Vagina (tissue), 2 donors: ENCODE results near the gene ERGIC1. TPM values are rescaled to one million over a fixed set of nuclear protein-coding genes. Genes with fewer than 3 reads are reported as not detected.

Experiments used
- DNase-seq, 2 donors: peaks; one replicate each; pipeline ENCODE4 v3.0.0-alpha.2; 2017; ENCODE audit errors: extremely low spot score in 2 of 2
- H3K27ac ChIP-seq: fragments of 200-600 bp; sonication (generic); one replicate; pipeline ENCODE4 v1.5.1; 2019
- H3K27me3 ChIP-seq: fragments of 200-600 bp; sonication (generic); one replicate; pipeline ENCODE4 v1.5.1; 2019
- H3K36me3 ChIP-seq, 2 donors: fragments of 200-600 bp; sonication (generic); one replicate each; pipeline ENCODE4 v1.5.1; 2017 to 2019
- H3K4me1 ChIP-seq: fragments of 200-600 bp; sonication (generic); one replicate; pipeline ENCODE4 v1.5.1; 2019
- H3K4me3 ChIP-seq, 2 donors: fragments of 200-600 bp; sonication (generic); 1 replicate in 1 of 2; 2 replicates in 1 of 2; pipeline ENCODE4 v1.5.1; 2016 to 2019
- H3K9me3 ChIP-seq: fragments of 200-600 bp; sonication (generic); one replicate; pipeline ENCODE4 v1.5.1; 2019
- POLR2A ChIP-seq, 2 donors: fragments of 450-650 bp; IDR thresholded peaks; one replicate each; pipeline ENCODE4 v1.6.1; 2017; ENCODE audit warnings: antibody characterized with exemption in 2 of 2, mild to moderate bottlenecking in 2 of 2, moderate library complexity in 2 of 2
- POLR2AphosphoS5 ChIP-seq, 2 donors: sonication (generic); formaldehyde crosslinking; IDR thresholded peaks; one replicate each; pipeline ENCODE4 v1.9.0; 2017; ENCODE audit warnings: antibody characterized with exemption in 2 of 2, mild to moderate bottlenecking in 2 of 2, low read depth in 1 of 2; ENCODE audit not compliant: insufficient read depth in 1 of 2
- intact Hi-C: fragments of 100-400 bp; cut with DNase I; formaldehyde crosslinking; loops from one replicate; pipeline ENCODE4 v1.15.1; 2023
- total RNA-seq: library from RNA; depleted of rRNA; stranded (reverse); fragments of >200 nt; gene quantifications from one replicate; pipeline ENCODE4 v1.2.3, GENCODE V29; 2016
- TF ChIP-seq, protein P1 (sequence below), 3 experiments: fragments of 450-650 bp in 2 of 3; fragments of 200-600 bp in 1 of 3; sonication (generic) in 1 of 3; IDR thresholded peaks; one replicate each; pipeline ENCODE4 v1.5.1; 2017 to 2019; ENCODE audit warnings: antibody characterized with exemption in 3 of 3, mild to moderate bottlenecking in 2 of 3, moderate library complexity in 2 of 3

Gene ERGIC1
- total RNA-seq, 1 donor from 2014 or later: 97.2 TPM

DNA sequence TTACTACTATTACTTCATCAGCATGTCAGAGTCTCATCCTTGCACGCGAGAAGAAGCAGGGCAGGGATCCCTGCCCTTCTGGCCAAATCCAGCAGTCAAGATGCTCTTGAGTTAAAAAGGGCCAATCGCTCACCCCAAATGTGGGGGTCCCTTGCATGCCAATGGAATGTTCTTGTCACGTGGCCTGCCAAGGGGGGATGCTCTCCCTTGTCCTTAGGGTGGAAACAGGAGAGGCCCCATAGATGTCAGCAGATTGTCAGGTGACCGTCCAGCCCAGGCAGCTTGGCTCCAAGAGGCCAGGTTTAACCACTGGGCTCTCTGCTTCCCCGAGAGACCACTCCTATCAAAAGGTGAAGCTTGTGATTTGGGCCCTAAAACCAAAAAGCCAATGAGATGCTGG is 37.7 kb upstream of the ERGIC1 start:
- no peaks in the 10 kb centered on the region for H3K27me3 ChIP-seq
- peak overlapping the region; percentile 92 for H3K27ac ChIP-seq
- H3K4me3 ChIP-seq: no peak overlapping the region
- intact Hi-C loops: loop anchor here (5.0 kb wide), 1 partner anchor 76 kb away; no protein-coding TSS in a partner anchor
- no peak for TF ChIP-seq POLR2A (IDR thresholded peaks at IDR 0.05)
- TF ChIP-seq, protein P1, sequence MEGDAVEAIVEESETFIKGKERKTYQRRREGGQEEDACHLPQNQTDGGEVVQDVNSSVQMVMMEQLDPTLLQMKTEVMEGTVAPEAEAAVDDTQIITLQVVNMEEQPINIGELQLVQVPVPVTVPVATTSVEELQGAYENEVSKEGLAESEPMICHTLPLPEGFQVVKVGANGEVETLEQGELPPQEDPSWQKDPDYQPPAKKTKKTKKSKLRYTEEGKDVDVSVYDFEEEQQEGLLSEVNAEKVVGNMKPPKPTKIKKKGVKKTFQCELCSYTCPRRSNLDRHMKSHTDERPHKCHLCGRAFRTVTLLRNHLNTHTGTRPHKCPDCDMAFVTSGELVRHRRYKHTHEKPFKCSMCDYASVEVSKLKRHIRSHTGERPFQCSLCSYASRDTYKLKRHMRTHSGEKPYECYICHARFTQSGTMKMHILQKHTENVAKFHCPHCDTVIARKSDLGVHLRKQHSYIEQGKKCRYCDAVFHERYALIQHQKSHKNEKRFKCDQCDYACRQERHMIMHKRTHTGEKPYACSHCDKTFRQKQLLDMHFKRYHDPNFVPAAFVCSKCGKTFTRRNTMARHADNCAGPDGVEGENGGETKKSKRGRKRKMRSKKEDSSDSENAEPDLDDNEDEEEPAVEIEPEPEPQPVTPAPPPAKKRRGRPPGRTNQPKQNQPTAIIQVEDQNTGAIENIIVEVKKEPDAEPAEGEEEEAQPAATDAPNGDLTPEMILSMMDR (IDR thresholded peaks at IDR 0.05): no peak
- no peak for TF ChIP-seq POLR2AphosphoS5 (IDR thresholded peaks at IDR 0.05; ENCODE audit: insufficient read depth in 1 of 2, low read depth in 1 of 2)
- H3K9me3 ChIP-seq: no peaks in the 10 kb centered on the region
- H3K4me1 ChIP-seq: peaks cover 71% of the 10 kb centered on the region
- peak in 1 of 2 donors; percentile 89 for DNase-seq
- no peaks in the 10 kb centered on the region for H3K36me3 ChIP-seq

DNA sequence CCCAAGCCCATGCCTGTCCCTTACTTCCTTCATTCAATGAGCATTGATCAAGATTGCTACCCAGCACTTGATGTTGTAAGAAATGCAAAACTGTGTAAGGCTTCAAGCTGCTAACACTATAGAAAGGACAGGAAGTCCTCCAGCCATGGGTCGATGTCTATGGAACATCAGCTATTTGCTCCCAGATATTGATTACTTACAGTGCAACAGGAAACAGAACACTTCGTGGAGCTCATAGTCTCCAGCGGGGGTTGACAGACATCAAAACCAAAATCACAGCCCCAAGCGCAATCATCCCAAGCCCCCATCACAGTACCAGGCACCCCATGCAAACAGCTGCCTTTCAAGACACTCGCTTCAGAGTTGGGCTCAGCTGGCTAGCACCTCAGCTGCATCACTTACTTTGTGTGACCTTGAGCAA is 36.3 kb upstream of the ERGIC1 start:
- H3K4me3 ChIP-seq: no peak overlapping the region
- DNase-seq: no peak
- H3K36me3 ChIP-seq: no peaks in the 10 kb centered on the region
- H3K9me3 ChIP-seq: no peaks in the 10 kb centered on the region
- intact Hi-C loops: loop anchor here (5.0 kb wide), 1 partner anchor 75 kb away; no protein-coding TSS in a partner anchor
- peaks cover 71% of the 10 kb centered on the region for H3K4me1 ChIP-seq
- no peak for TF ChIP-seq POLR2AphosphoS5 (IDR thresholded peaks at IDR 0.05; ENCODE audit: insufficient read depth in 1 of 2, low read depth in 1 of 2)
- no peak for TF ChIP-seq POLR2A (IDR thresholded peaks at IDR 0.05)
- TF ChIP-seq, protein P1 (IDR thresholded peaks at IDR 0.05): no peak
- H3K27ac ChIP-seq: peak overlapping the region; percentile 92
- H3K27me3 ChIP-seq: no peaks in the 10 kb centered on the region

DNA sequence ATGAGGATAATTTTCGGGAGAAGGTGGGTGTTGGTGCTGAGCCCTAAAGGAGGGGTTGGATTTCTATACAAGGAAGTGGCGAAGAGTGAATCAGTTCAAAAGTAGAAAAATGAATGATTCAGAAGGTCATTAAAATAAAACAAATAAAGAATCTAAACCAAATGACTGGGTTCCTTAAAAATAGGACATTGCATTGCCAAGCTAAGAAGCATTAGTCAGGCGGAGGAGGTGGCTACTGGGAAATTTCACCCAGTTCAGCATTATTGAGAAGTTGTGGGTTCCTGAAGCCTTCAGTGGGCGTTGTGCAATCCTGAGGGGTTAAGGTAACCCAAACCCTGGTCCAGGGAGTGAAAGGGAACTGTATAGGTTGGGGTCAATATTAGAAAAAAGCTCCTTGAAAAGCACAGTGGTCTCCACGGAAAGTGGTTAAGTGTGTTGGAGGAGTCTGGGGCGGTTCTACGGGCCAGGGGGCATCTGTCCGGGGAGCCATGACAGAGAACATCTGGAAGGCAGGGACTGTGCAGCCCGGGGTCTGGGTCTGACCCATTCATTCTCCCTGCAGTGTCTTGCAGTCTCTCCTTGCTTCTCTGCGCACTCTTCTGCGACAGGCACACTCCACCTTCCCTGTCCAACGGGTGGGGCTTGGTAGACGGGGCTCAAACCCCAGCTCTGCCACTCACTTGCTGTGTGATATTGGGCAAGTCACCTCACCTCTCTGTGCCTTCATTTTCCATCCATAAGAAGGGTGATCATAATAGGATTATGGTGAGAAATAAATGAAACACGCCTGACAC is 35.4 kb upstream of the ERGIC1 start:
- peaks cover 67% of the 10 kb centered on the region for H3K4me1 ChIP-seq
- H3K9me3 ChIP-seq: no peaks in the 10 kb centered on the region
- peak overlapping the region; percentile 92 for H3K27ac ChIP-seq
- peak; percentile 25 to 67 for TF ChIP-seq POLR2AphosphoS5 (IDR thresholded peaks at IDR 0.05; ENCODE audit: insufficient read depth in 1 of 2, low read depth in 1 of 2)
- TF ChIP-seq, protein P1 (IDR thresholded peaks at IDR 0.05): no peak
- H3K4me3 ChIP-seq: no peak overlapping the region
- DNase-seq: peak in 1 of 2 donors; percentile 94
- no peaks in the 10 kb centered on the region for H3K36me3 ChIP-seq
- intact Hi-C loops: loop anchor here (5.0 kb wide), 1 partner anchor 74 kb away; no protein-coding TSS in a partner anchor
- H3K27me3 ChIP-seq: no peaks in the 10 kb centered on the region

DNA sequence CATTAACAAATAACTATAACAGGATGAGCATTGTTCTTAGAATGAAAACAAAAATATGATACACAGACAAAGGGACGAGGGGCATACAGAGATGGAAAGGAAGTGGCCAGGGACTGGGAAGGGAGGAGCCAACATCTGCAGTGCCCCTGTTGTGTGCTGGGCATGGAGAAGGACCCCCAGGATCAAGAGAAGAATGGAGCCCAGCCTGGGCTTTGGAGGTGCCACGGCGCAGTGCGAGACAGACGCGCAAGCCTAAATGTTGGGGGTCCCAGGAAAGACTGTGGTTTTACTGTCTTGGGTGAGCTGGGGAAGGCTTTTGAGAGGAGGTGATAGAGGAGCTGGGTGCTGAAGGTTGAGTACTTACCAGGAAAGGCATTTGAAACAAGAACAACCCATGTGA is 34.6 kb upstream of the ERGIC1 start:
- Histone ChIP-seq H3K4me1 (peaks cover 59% of the 10 kb centered on the region), H3K4me3 (no peak overlapping the region), H3K27me3 (no peaks in the 10 kb centered on the region), H3K9me3 (no peaks in the 10 kb centered on the region), H3K27ac (peak overlapping the region; percentile 92), H3K36me3 (no peaks in the 10 kb centered on the region)
- no peak for DNase-seq
- intact Hi-C loops: loop anchor here (5.0 kb wide), 1 partner anchor 73 kb away; no protein-coding TSS in a partner anchor
- no peak for TF ChIP-seq POLR2AphosphoS5 (IDR thresholded peaks at IDR 0.05; ENCODE audit: insufficient read depth in 1 of 2, low read depth in 1 of 2)
- TF ChIP-seq POLR2A (IDR thresholded peaks at IDR 0.05): no peak
- TF ChIP-seq, protein P1 (IDR thresholded peaks at IDR 0.05): no peak

DNA sequence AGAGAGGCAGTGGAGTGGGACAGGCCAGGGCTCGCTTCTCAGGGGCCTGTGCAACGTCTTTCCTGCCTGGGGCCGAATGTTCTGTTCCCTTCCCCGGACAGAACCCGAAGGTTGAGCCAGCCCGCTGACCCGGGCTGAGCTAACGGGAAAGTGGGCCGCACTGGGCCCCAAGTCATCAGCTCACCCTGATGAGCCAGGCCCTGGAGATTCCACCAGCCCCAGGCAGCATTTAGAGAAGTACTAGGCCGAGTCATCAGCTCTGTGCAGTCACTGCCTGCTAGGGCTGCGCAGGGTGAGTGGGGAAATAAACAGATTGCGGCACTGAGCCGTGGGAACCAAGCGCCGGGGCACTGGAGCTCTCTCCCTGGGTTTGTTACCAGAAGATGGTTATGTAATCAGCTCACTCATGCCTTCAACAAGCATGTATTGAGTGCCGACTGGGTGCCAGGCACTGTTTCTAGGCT is 33.9 kb upstream of the ERGIC1 start:
- TF ChIP-seq, protein P1 (IDR thresholded peaks at IDR 0.05): no peak
- TF ChIP-seq POLR2A (IDR thresholded peaks at IDR 0.05): no peak
- peak in 1 of 2 donors; percentile 58 for TF ChIP-seq POLR2AphosphoS5 (IDR thresholded peaks at IDR 0.05; ENCODE audit: insufficient read depth in 1 of 2, low read depth in 1 of 2)

More for the DNA sequence above, 33.9 kb upstream of the ERGIC1 start:
- H3K36me3 ChIP-seq: no peaks in the 10 kb centered on the region
- peak overlapping the region; percentile 92 for H3K27ac ChIP-seq
- peak in 1 of 2 donors; percentile 89 for DNase-seq
- no peaks in the 10 kb centered on the region for H3K27me3 ChIP-seq
- H3K4me1 ChIP-seq: peaks cover 52% of the 10 kb centered on the region
- intact Hi-C loops: no loop called here
- H3K9me3 ChIP-seq: no peaks in the 10 kb centered on the region
- no peak overlapping the region for H3K4me3 ChIP-seq
